GM23338 (cell line): ENCODE data around the gene CRHR1. TPM values are rescaled to one million over a fixed set of nuclear protein-coding genes. Genes with fewer than 3 reads are reported as not detected.

ENCODE experiments used
- ATAC-seq: fragments of 200-7000 bp; cut with Tn5 transposase; 3 replicates; pipeline ENCODE4 v1.9.1; 2020
- DNase-seq: peaks from one replicate; pipeline ENCODE4 v3.0.0-alpha.2; 2015; ENCODE audit warnings: low spot score
- H2AFZ ChIP-seq: fragments of 200-600 bp; sonication (generic); 2 replicates; pipeline ENCODE4 v1.8.0; 2016; ENCODE audit warnings: antibody characterized with exemption, mild to moderate bottlenecking, moderate library complexity
- H3F3A ChIP-seq: fragments of 200-600 bp; sonication (generic); replicated peaks from 2 replicates; pipeline ENCODE4 v1.8.0; 2017; ENCODE audit warnings: antibody characterized with exemption, mixed run types, low read depth
- H3K27ac ChIP-seq: fragments of 200-600 bp; sonication (generic); 2 replicates; pipeline ENCODE4 v1.6.1; 2016; ENCODE audit warnings: low read depth
- H3K27me3 ChIP-seq: fragments of 200-600 bp; sonication (generic); 2 replicates; pipeline ENCODE4 v1.8.0; 2016; ENCODE audit warnings: mild to moderate bottlenecking, mixed run types, moderate library complexity; ENCODE audit not compliant: insufficient read depth
- H3K36me3 ChIP-seq: fragments of 200-600 bp; sonication (generic); 2 replicates; pipeline ENCODE4 v1.8.0; 2016; ENCODE audit warnings: mild to moderate bottlenecking; ENCODE audit not compliant: insufficient read depth
- H3K4me1 ChIP-seq: fragments of 200-600 bp; sonication (generic); 2 replicates; pipeline ENCODE4 v1.8.0; 2016; ENCODE audit warnings: mild to moderate bottlenecking, moderate library complexity; ENCODE audit not compliant: insufficient read depth
- H3K4me2 ChIP-seq: fragments of 200-600 bp; sonication (generic); 2 replicates; pipeline ENCODE4 v1.7.1; 2017; ENCODE audit warnings: mixed run types
- H3K4me3 ChIP-seq: fragments of 200-600 bp; sonication (generic); 2 replicates; pipeline ENCODE4 v1.6.1; 2016; ENCODE audit warnings: mixed run types
- H3K79me2 ChIP-seq: fragments of 200-600 bp; sonication (generic); replicated peaks from 2 replicates; pipeline ENCODE4 v1.8.0; 2017; ENCODE audit warnings: mild to moderate bottlenecking; ENCODE audit not compliant: insufficient read depth
- H3K9me2 ChIP-seq: fragments of 200-600 bp; sonication (generic); 2 replicates; pipeline ENCODE4 v1.8.0; 2017; ENCODE audit not compliant: insufficient read depth
- H4K20me1 ChIP-seq: fragments of 200-600 bp; sonication (generic); replicated peaks from 2 replicates; pipeline ENCODE4 v1.8.0; 2017; ENCODE audit warnings: mild to moderate bottlenecking; ENCODE audit not compliant: insufficient read depth
- H3K27ac Mint-ChIP-seq: 2 replicates; pipeline ENCODE4 v1.8.0; 2020; ENCODE audit warnings: inconsistent platforms, mild to moderate bottlenecking, moderate library complexity, mixed read lengths
- H3K27me3 Mint-ChIP-seq: 3 replicates; pipeline ENCODE4 v1.8.0; 2022; ENCODE audit warnings: low read depth, mild to moderate bottlenecking, moderate library complexity, mixed read lengths, inconsistent platforms; ENCODE audit not compliant: insufficient read depth, poor library complexity
- H3K36me3 Mint-ChIP-seq: 3 replicates; pipeline ENCODE4 v1.8.0; 2021; ENCODE audit warnings: low read depth, mild to moderate bottlenecking, inconsistent platforms, moderate library complexity, mixed read lengths
- H3K4me1 Mint-ChIP-seq: 3 replicates; pipeline ENCODE4 v1.8.0; 2020; ENCODE audit warnings: mild to moderate bottlenecking, inconsistent platforms, mixed read lengths
- H3K4me3 Mint-ChIP-seq: 3 replicates; pipeline ENCODE4 v1.8.0; 2021; ENCODE audit warnings: moderate library complexity, mild to moderate bottlenecking, inconsistent platforms, mixed read lengths
- H3K9me3 Mint-ChIP-seq: 3 replicates; pipeline ENCODE4 v1.8.0; 2020; ENCODE audit warnings: moderate library complexity, mild to moderate bottlenecking, inconsistent platforms, mixed read lengths
- EZH2 ChIP-seq: fragments of 200-600 bp; sonication (generic); IDR thresholded peaks from one replicate; pipeline ENCODE4 v1.8.0; 2017; ENCODE audit warnings: antibody characterized with exemption, mild to moderate bottlenecking, low read depth; ENCODE audit not compliant: unreplicated experiment
- JUNB ChIP-seq: IDR thresholded peaks from one replicate; pipeline ENCODE4 v1.6.1; 2016; ENCODE audit warnings: antibody characterized with exemption; ENCODE audit not compliant: unreplicated experiment
- NANOG ChIP-seq: IDR thresholded peaks from 2 replicates; pipeline ENCODE4 v1.6.1; 2016; ENCODE audit warnings: antibody characterized with exemption, borderline replicate concordance
- POLR2AphosphoS5 ChIP-seq: IDR thresholded peaks from 2 replicates; pipeline ENCODE4 v1.6.1; 2016; ENCODE audit warnings: antibody characterized with exemption, low read depth
- REST ChIP-seq: IDR thresholded peaks from one replicate; pipeline ENCODE4 v1.6.1; 2018; ENCODE audit warnings: antibody characterized with exemption; ENCODE audit not compliant: unreplicated experiment
- STAT1 ChIP-seq: IDR thresholded peaks from one replicate; pipeline ENCODE4 v1.6.1; 2016; ENCODE audit warnings: antibody characterized with exemption; ENCODE audit not compliant: unreplicated experiment
- ZNF462 ChIP-seq: fragments of 250-450 bp; sonication (Bioruptor Pico); IDR thresholded peaks from 2 replicates; pipeline ENCODE4 v1.5.0; 2020; ENCODE audit warnings: mild to moderate bottlenecking, moderate library complexity
- polyA plus RNA-seq: library from polyadenylated mRNA; unstranded; fragments of >200 nt; fragmentation: Nextera tagmentation; extraction: Ambion mirVana; gene quantifications from 2 replicates; pipeline ENCODE4 v1.2.1, GENCODE V29; 2016
- total RNA-seq: library from RNA; depleted of rRNA; stranded (reverse); fragments of >200 nt; shearing (Covaris generic); gene quantifications from 2 replicates; pipeline ENCODE4 v1.2.3, GENCODE V29; 2014

CRHR1 gene
- total and polyA plus RNA-seq, 2 experiments from 2014 or later: 0.19 to 0.76 TPM

- H3K79me2 ChIP-seq: no peaks in the 10 kb centered on the region
- no peaks in the 10 kb centered on the region for H3K36me3 Mint-ChIP-seq
- no peaks in the 10 kb centered on the region for H3K36me3 ChIP-seq
- H2AFZ ChIP-seq: no peak overlapping the region
- H3K4me3 ChIP-seq: no peak overlapping the region
- no peaks in the 10 kb centered on the region for H3K4me1 ChIP-seq
- H3K27ac Mint-ChIP-seq: no peak overlapping the region
- H3K4me3 Mint-ChIP-seq: no peak overlapping the region
- no peaks in the 10 kb centered on the region for H3K9me2 ChIP-seq
- H3K27ac ChIP-seq: no peak overlapping the region
- H3K4me2 ChIP-seq: no peak overlapping the region
- H3F3A ChIP-seq: no peaks in the 10 kb centered on the region
- H3K9me3 Mint-ChIP-seq: no peaks in the 10 kb centered on the region
- no peak for ATAC-seq
- no peak for DNase-seq
- no peaks in the 10 kb centered on the region; the same call in 2 of the 3 replicates for H3K4me1 Mint-ChIP-seq
- no peak for TF ChIP-seq NANOG
- no peak for TF ChIP-seq ZNF462 (CRISPR knock-in tag)
- no peak for TF ChIP-seq EZH2
- TF ChIP-seq JUNB: no peak
- TF ChIP-seq POLR2AphosphoS5: no peak
- TF ChIP-seq STAT1: no peak
- TF ChIP-seq REST: no peak
- no peaks in the 10 kb centered on the region for H3K27me3 ChIP-seq
- peaks cover 21% of the 10 kb centered on the region for H3K27me3 Mint-ChIP-seq
- no peaks in the 10 kb centered on the region for H4K20me1 ChIP-seq
Measured at GRCh38 chr17:45821147-45821546, 37.0 kb downstream of the CRHR1 start.
